Tongue (tissue), 2 donors: Measurements from ENCODE around the gene ADGRB3. TPM values are rescaled to one million over a fixed set of nuclear protein-coding genes. Genes with fewer than 3 reads are reported as not detected.

ENCODE experiments used
- small RNA-seq: library from RNA; depleted of rRNA; stranded (forward); fragments of <200 nt; gene quantifications from one replicate; pipeline ENCODE3, GENCODE V24; 2014; ENCODE audit warnings: low replicate concordance
- total RNA-seq: library from RNA; depleted of rRNA; stranded (reverse); fragments of >200 nt; gene quantifications from one replicate; pipeline ENCODE4 v1.2.3, GENCODE V29; 2014

ADGRB3 gene
- total RNA-seq, 1 donor from 2014 or later, result 6.1 TPM

Small RNAs within 50 kb of the gene (small RNA-seq; reads per million reads assigned to genes)
- gene AL606923.1, result not detected
